A673 (cell line): Measurements from ENCODE around the gene TLE7.

Experiments used
- EZH2 ChIP-seq: fragments of 200-600 bp; sonication (generic); IDR thresholded peaks from 2 replicates; pipeline ENCODE4 v1.6.1; 2017; ENCODE audit warnings: borderline replicate concordance, low read depth, mild to moderate bottlenecking, mixed read lengths, antibody characterized with exemption, low read length; ENCODE audit not compliant: poor library complexity, severe bottlenecking
- TF ChIP-seq, protein P1 (sequence below): fragments of 300-800, 200-600 bp; sonication (generic); conservative IDR thresholded peaks from 2 replicates; pipeline ENCODE4 v1.5.1; 2017; ENCODE audit warnings: low read depth, mild to moderate bottlenecking, antibody characterized with exemption, low read length, moderate library complexity, mixed read lengths

DNA sequence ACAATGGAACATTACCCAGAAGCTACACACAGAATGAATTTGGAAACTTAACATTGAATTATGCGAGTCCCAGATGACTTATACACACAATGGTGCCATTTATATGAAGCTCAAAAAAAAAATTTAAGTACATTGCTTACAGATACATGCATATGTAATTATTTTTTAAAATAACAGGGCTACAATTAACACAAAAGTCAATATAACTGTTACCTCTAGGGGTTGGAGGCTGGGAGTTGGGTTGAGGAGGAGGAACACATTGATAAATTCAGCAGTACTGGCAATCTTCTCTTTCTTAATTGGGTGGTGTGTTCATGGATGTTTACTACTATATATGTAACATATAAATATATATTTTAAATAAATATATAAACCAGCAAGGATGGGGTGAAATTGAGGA lies 19.1 kb upstream of the TLE7 start:
- TF ChIP-seq, protein P1, sequence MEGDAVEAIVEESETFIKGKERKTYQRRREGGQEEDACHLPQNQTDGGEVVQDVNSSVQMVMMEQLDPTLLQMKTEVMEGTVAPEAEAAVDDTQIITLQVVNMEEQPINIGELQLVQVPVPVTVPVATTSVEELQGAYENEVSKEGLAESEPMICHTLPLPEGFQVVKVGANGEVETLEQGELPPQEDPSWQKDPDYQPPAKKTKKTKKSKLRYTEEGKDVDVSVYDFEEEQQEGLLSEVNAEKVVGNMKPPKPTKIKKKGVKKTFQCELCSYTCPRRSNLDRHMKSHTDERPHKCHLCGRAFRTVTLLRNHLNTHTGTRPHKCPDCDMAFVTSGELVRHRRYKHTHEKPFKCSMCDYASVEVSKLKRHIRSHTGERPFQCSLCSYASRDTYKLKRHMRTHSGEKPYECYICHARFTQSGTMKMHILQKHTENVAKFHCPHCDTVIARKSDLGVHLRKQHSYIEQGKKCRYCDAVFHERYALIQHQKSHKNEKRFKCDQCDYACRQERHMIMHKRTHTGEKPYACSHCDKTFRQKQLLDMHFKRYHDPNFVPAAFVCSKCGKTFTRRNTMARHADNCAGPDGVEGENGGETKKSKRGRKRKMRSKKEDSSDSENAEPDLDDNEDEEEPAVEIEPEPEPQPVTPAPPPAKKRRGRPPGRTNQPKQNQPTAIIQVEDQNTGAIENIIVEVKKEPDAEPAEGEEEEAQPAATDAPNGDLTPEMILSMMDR = no peak
- TF ChIP-seq EZH2 = no peak
